Activated CD4-positive, alpha-beta T cell treated with anti-CD3 and anti-CD28 coated beads, Interleukin-2, Interleukin-4, amounts not matched to agents 100 ng/mL and 50 ng/mL, durations not matched to agents 16 hours and 8 hours (primary cell): ENCODE results near the gene MTA2.
"Not testable (repeated sequence)": the region's sequence is repeated elsewhere in the genome, so short reads cannot be mapped to it uniquely, and the experiment has no call there.

Experiments used
- DNase-seq: peaks from one replicate; pipeline ENCODE4 v3.0.0-alpha.2; 2020; ENCODE audit warnings: low spot score

Gene MTA2

GRCh38 chr11:62566247-62566646 is 35.4 kb downstream of the MTA2 start:
- DNase-seq = no peak

GRCh38 chr11:62565100-62565802 is 36.4 kb downstream of the MTA2 start:
- no peak for DNase-seq

- DNase-seq = not testable (repeated sequence)
These were observed 39.9 kb downstream of the MTA2 start for GRCh38 chr11:62561677-62562230.

- DNase-seq = peak; percentile 71
These were observed 41.0 kb downstream of the MTA2 start for GRCh38 chr11:62560566-62561103.

GRCh38 chr11:62559626-62560025 is 42.0 kb downstream of the MTA2 start:
- not testable (repeated sequence) for DNase-seq

- no peak for DNase-seq
These were observed 42.5 kb downstream of the MTA2 start for GRCh38 chr11:62559204-62559603.

- no peak for DNase-seq
These were observed 43.0 kb downstream of the MTA2 start for GRCh38 chr11:62558669-62559068.

GRCh38 chr11:62556875-62557631 is 44.6 kb downstream of the MTA2 start:
- peak; percentile 93 for DNase-seq

- peak; percentile 96 for DNase-seq
These were observed 45.4 kb downstream of the MTA2 start for GRCh38 chr11:62556108-62556874.

GRCh38 chr11:62555464-62556107 is 46.1 kb downstream of the MTA2 start:
- DNase-seq = peak; percentile 92

GRCh38 chr11:62554387-62555167 is 47.1 kb downstream of the MTA2 start:
- no peak for DNase-seq

GRCh38 chr11:62553839-62554361 is 47.8 kb downstream of the MTA2 start:
- no peak for DNase-seq

GRCh38 chr11:62553080-62553838 is 48.4 kb downstream of the MTA2 start:
- DNase-seq = peak; percentile 53

GRCh38 chr11:62552485-62553079 is 49.1 kb downstream of the MTA2 start:
- DNase-seq = no peak

GRCh38 chr11:62550478-62550877 is 51.2 kb downstream of the MTA2 start:
- DNase-seq = not testable (repeated sequence)

GRCh38 chr11:62548545-62549335 is 52.9 kb downstream of the MTA2 start:
- DNase-seq = no peak

- DNase-seq = no peak
These were observed 53.9 kb downstream of the MTA2 start for GRCh38 chr11:62547691-62548281.
